ENCODE results near the gene CPAMD8.

- TF ChIP-seq CTCF (conservative IDR thresholded peaks at IDR 0.05; ENCODE audit: low read length) (no peak), EZH2phosphoT487 (IDR thresholded peaks at IDR 0.05; ENCODE audit: borderline replicate concordance, low read depth, low read length) (no peak)
Observed at GRCh38 chr19:16930753-16931152, 95.9 kb downstream of the CPAMD8 start.
